ENCODE measurements around the gene ITPR2.
A peak's percentile ranks its signal among the peaks of the same experiment; 100 is the strongest.

Gene ITPR2

DNA sequence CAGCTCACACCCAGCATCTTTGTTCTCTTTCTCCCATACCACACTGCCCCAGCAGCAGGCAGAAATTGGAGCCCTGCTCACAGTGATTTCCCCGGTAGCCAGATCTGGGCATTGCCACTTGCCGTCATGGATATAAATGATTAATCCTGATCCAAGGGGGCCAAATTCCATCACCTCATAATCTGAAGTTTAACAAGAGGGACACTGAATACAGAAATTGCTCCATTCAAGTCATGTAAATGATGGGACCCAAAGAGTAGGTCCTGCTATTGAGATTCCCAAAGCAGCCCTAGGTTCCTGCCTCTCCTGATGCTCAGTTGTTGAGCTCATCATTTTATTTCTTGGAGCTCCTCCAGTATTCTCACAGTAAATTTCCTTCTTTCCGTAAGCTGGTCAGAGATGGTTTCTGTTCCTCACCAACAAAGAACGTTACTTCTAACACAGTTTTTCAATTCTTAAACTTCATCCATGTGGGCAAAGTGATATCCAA is 11.7 kb downstream of the ITPR2 start:
- DNase-seq = no peak

DNA sequence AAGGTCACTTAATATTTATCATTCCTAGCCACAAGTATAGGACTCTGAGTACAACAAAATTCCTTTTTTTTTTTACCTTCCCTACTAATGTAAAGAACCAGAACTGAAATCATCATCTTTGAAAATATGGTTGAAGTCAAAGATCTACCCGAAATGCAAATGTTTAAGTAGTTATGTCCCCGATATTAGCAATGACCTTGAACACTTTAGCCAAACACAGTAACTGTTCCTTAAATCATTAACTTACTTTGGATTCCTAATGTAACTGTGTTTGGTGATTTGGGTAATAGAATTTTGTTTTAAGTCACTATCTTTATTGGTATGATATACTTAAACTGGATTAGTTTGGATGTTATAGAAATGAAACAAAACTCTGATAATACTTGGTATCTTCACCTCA is 14.4 kb downstream of the ITPR2 start:
- DNase-seq = no peak

DNA sequence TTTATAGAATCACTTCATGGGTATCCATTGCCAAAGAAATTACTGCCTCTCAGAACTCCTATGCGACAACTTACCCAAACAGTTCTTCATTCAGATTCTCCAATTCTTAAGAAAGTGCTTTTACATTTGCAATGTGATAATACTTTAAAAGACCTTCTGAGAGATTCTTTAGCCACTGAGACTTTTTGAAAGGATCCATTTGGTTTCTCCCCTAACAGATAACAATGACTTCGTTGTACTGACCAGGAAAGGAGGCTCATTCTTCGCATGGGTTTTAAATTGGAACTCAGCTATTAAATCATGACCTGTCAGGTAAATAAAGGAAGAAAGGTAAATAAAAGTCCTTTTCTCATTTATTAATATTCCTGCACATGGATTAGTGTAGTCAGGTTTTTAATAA is 14.8 kb downstream of the ITPR2 start:
- DNase-seq = no peak

DNA sequence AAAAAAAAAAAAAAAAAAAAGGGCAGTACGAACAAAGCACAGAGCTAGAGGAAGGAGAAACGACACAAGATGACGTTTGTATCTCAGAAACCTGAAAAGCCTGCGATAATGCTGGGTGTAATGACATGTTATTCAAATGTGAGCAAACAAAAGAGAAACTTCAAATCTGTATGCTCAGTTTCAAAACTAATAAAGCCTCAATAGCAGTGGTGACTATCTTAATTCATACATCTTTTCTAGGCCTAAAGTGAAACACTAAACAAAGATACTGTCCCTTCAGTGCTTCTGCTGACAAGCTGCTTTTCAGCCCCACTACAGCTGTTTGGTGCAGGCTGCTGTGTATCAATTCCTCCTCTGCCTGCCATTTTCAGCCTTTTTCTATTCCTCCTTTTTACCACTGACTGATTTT is 15.8 kb downstream of the ITPR2 start:
- DNase-seq = no peak

DNA sequence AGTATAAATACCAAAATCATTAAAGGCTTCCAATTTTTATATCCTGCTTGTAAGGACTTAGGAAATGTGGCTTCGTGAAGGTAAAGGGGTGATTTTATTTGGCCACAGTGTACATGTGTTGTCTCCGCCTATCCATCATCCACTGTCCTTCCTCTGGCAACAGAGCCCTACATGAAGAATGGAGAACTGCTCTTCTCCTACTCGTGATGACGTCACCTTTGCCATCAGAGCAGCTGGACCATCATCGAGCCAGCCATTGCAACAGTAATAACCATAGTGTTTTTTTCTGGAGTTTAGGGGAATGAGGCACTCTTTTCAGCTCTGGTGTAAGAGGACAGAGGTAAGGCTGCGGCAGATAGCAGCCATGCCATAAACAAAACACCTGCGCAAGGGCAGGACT is 19.2 kb downstream of the ITPR2 start:
- DNase-seq = no peak

DNA sequence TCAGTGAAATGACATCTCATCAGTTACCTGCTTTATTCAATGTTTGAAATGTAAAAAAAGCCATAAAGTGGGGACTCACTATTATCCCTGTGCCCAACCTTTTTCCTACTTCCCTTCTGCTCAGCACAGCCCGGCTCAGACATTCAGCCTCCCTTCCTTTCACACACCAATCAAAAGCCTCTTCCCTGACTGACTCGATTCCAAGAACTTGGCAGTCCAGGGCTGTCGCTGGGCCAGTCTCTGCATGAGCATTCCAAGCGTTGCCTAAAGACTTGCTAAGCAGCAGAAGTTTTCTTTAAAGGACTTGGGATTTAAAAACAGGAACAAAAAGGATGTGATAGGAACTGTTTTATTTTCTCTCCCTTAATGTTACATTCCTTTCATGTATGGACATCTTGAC is 22.7 kb downstream of the ITPR2 start:
- DNase-seq = no peak

DNA sequence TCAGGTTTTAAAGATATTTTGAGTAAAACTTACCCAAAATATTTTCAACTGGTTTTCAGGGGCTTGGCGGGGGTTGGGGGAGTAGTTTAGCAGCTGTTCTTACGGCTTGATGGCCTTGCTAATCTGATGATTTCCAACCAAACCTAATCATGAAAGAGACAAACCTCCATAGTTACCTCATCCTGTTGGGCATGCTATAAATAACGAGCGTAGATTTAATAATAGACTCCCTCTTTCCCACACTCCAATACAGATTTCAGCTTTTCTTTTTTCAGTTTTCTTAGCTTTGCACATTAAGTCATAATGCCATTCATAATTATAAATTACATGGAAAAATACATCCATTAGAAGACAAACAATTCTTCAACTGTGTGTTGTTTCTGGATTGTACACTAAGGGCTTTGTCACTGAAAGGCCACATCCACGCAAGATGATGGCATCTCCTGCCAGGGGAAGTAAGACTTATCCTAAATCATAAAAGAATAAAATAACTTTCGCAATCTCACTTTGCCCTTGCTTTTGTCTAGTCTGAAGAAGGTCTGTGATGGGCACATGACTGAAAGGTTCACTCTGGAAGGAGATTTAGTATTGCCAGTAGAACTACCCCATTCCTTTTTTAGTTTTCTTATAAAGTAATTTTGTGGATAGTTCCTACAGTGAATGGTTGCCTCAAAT is 23.2 kb downstream of the ITPR2 start:
- DNase-seq = no peak

DNA sequence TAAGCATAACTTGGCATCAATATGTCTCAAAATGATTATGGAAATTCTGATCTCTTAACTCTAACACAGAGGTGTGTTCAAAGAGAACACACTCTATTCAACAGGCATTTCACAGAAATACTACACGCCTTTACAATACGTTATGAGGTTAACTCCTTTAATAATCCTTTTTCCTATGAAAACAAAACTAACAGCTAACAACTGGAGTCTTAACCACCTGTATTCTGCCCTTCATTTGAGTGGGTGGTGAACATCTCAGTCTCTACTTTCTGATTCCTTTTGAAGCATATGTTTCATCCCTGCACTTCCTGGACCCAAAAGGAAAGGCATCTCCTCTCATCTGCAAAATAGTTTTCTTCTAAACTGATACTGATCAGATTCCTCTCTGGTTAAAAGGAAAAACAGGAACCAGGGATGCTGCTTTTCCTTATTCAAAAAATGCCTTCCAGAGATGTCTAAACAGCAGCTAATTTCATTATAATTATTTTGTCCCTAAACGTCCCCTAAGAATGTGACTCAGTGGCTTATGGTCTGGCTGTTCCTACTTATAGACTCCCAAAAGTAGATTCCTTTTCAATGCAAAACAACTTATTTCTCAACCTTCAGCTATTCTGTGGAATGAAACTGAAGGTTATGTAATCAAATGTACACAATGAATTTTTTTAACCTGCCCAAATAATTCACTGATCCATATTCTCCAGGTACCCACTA is 24.1 kb downstream of the ITPR2 start:
- DNase-seq = no peak

DNA sequence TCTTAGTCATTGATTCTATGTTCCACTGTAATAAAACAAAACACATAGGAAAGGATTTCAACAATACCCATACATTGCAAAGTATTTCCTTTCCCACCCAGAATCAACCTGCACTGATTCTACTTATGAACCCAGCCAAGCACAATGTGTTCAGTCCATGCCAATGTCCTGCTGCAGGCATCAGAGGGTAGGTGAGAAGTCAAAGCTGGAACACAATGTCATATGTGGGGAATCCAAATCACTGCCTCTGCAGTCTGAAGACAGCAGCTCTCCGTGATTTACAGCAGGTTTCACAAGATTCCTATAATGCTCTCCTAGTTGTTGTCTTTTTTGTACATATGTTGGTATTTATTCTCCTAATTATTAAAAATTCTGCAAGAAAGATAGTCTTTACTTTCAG is 25.7 kb downstream of the ITPR2 start:
- no peak for DNase-seq

DNA sequence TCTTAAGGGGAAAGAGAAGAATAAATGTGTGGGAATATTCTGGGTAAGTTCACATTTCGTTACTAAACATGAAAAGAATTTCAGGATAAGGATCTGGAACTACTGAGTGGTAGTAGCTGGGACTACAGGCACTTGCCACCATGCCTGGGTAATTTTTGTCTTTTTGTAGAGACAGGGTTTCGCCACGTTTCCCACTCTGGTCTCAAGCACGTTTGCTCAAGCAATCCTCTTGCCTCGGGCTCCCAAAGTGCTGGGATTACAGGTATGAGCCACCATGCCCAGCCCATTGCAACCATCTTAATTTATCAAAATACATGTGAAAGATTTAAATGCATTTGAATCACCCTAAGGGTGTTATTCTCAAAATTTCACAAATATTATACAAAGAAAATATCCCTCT is 26.4 kb downstream of the ITPR2 start:
- no peak for DNase-seq

DNA sequence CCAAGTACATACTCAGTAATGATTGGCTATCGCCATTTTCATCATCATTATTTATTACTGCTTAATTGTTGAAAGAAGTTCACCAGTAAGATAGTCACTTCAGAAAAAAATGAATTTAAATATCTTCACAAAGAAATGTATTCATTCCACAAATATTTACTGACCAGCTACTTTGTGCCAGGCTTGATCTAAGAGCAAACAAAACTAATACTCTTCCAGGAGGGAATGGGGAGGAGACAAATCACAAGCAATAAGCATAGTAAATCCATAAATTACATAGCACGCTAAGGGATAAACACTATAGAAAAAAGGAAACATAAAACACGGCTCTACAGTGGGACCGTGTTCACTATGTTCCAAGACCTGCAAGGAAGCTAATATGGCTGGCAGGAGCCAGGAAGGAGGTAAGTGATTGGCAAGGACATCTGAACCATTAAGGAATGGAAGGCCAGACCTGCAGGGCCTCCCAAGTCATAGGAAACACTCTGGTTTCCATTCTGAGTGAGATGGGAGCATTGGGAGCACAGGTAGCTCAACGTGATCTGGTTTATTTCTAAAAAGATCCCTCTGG is 27.5 kb downstream of the ITPR2 start:
- no peak for DNase-seq

DNA sequence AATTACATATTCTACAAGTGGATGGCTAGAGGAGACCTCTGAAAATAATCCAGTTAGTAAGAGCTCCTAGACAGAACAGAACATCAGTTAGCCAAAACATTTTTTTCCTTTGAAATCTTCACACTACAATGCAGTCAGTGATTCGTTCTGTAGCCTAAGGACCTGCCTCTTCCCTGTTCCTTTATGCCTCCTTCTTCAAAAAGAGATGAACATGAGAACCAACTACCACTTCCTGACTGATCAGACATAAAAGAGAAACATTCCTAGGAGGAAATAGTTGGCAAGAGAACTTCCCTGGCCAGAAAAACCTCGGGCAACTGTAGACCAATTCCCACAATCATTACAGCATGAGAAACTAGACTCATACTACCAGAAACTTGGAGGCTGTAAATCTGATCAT is 29.4 kb downstream of the ITPR2 start:
- DNase-seq = no peak

DNA sequence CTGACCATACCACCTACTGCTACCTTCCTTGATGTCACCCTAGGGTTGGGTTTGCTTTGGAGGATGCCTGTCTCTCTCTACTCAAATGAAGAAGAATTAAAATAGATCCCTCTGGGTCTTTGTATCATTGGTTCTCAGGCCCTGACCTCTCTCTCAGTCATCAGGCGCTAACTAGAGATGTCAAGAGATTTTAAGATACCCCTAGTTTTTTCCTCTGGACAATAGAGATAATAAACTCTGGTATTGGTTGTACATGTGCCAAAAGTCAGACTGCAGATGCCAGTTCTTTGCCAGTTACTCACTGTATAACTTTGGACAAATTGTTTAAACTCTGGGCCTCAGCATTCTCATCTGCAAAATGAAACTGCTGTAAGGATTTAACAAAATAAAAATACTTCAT is 31.5 kb downstream of the ITPR2 start:
- DNase-seq = no peak

DNA sequence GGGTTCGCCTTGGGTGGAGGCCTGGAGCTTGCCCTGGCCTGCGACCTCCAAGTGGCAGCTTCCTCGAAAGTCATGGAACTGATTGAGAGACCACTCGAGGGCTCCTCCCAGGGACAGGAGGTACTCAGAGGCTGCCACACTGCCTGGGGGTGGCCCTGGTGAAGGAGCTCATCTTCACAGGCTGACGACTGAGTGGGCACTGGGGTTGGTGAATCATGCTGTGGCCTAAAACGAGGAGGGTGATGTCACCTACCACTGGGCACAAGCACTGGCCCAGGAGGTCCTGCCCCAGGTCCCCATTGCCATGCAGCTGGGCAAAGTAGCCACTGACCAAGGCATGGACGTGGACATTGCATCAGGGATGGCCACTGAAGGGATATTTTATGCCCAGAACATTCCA is 32.1 kb downstream of the ITPR2 start:
- no peak for DNase-seq

DNA sequence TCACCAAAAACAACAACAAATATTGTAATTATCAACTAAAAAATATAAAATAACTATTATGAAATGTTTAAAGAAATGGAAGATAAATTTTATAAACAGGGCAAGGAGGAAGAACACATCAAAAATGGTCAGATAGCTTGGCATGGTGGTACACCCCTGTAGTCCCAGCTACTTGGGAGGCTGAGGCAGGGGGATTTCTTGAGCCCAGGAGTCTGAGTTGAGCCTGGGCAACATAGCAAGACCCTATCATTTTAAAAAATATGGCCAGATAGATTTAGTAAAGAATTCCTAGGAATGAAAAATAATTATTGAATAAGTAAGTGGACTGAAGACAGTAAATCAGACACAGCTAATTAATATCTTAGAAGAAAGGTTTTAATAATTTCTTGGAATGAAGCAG is 32.6 kb downstream of the ITPR2 start:
- DNase-seq = no peak

DNA sequence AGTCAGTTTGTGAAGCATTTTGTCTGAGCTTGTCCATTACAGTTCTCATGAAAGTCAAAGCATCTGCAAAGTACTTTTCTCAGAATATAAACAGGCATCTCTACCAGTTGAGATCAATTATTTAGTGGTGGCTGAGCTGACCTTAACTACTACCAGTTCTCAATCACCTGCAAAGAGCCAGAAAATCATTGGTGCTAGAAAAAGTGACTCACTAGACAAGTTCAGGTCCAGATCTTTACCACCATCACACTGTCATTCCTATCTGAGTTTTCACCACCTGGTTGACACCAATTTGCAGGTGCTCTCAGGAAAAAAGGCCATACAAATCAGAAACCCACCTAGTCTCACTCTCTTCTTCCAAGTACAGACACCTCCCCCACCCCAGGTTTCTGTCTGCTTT is 33.3 kb downstream of the ITPR2 start:
- DNase-seq = no peak

DNA sequence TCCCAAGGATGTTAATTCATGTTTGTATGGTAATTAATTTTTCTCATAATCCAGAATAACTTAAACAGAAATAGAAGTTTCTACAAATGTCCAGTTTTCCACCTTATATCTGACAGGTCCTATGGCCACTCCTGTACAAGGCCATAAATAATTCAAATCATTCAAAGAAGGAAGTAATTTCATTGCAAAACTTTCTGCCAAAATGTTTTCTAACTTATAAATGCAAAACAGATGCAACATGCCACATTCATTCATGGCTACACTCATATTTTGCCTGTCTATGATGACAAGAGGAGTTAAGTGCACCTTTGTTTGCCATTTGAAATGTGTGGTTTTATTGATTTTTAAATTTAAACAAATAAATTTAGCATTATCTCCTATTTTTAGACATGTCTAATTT is 34.4 kb downstream of the ITPR2 start:
- no peak for DNase-seq

DNA sequence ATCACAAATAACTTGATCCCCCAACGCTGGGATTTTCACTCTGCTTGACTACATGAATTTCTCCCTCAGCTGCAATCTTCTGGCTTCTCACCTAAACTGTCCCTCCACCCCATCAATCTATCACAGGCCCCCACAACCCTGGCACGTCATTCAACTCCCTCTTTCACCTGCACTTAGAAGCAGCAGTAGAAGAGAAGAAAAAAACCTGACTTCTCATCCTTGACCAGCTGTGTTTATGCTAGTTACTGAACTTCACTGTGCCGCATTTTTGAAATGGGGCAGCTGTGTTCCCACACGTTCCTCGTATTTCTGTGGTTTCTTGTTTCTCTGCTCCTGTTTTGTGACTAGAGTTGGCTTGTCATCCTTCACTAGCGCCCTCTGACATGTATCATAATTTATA is 35.0 kb downstream of the ITPR2 start:
- DNase-seq = no peak

DNA sequence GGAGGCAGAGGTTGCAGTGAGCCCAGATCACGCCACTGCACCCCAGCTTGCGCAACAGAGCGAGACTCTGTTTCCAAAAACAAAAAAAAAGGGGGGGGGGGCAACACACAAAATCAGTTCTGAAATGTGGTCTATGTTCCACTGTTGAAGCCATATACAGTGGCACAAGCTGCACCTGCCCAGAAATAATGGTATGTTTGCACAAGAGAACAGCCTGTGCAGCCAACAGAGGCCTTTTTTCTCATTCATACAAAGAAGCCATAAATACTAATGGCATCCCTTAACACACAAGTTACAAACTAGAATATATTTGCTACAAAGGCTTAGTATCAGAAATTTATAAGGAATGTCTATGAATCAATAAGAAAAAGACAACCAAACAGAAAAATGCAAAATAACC is 37.1 kb downstream of the ITPR2 start:
- no peak for DNase-seq

DNA sequence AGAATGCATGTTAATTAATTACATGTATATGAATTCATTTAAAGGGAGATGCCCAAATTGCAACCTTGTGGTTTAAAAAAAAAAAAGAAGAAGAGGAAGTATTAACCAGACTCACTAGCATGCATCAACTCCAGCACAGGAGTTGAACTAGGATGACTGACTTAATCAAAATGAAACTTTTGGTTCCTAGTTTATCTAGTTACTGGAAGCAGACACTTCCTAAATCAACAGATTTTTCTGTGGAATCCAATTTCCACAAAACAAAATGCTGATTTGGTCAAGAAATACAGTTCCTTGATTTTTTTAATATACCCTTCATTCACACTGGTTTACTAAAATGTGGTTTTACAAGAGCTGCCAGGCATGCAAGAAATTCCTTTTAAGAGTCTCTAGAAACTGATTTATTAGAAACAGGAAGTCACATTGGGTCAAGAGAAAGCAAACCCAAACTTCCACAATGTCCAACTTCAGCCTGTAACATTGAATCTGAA is 41.6 kb downstream of the ITPR2 start:
- peak; percentile 14 to 20 for DNase-seq

DNA sequence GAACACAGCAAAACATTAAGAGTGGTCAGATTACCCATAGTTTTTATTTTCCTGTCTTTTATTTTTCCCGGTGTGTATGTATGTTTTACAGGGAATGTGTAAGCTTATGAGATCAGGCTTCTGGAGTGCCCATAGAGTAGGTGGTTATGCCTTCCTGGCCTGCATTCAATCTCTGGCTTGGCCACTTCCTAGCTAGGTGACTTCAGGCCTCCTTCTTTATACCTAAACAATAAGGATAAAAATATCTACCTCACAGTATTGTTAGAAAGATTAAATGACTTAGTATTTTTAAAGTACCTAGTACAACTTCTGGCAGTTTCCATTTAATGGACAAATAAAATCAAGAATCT is 42.4 kb downstream of the ITPR2 start:
- no peak for DNase-seq

DNA sequence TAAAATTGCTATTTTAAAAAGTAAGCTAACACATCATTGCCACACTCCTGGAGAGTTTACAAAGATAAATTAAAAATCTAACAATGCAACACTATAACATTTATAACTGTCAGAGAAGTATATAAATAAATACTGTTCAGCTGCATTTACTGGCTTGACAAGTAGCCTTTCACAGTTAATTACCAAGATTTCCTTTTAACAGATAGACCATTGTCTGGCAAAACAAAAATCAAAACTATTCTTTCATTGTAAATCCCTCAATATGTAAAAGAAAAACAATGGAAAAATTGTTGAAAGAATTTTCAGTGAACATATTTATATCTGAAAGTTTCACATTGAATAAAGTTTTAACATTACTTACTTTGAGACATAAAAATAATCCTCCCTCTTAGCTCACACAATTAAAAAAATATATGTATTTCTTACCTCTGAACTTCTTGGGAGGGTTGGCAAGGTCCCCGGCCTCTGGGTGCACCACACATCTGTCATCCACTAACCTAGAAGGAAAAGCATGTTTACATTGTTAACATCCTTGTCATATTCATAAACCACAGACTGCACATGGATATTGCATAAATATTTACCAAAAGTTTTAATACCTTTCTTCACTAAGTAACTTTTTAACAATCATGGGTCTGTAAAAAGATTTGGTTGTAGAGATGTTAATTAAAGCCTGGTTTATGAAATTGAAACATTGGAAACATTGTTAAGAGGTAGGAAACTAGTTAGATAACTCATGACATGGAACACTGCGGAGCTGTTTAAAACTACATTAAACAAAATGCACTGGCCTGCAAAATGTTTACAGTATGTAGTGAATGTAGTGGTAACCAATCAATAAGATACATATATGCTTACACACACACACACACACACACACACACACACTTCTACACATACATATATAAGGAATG is 43.0 kb downstream of the ITPR2 start:
- no peak for DNase-seq

DNA sequence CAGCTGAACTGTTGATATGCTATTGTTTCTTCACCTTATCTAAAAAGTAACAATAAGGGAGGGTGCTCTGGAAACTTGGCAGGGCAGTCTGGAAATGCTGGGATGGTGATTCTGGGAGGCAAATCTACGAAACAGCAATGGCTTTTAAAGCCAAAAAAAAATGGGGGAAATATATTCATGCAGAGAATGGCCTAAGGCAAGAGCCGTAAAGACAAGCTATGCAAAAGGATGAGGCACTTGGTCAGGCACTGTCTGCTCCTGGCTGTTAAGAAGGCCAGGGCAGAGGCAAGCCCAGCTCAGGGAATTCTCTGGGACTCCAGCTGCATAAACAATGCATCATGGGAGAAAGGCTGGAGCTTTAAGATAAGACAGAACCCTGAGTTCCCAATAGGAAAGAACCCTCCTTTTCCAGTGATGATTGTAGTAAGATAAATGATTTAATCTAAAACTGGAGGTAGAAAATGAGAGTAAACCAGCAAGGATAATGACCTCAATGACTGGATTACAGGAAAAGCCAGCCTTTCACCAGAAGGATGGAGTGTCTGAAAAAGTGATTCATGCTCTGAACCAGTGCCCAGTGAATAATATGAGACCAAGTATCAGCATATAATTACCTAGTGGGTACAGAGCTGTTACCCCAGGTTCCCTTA is 46.0 kb downstream of the ITPR2 start:
- DNase-seq = no peak

Data from CD4-positive, alpha-beta T cell treated with Interferon alpha-2 for 1 hour (primary cell).